Stimulated activated CD4-positive, alpha-beta T cell treated with anti-CD3 and anti-CD28 coated beads, TNF-alpha, amount 100 ng/mL, for 48 hours (primary cell): ENCODE measurements around the gene BACH2.

Experiments used
- DNase-seq, 3 donors: peaks; one replicate each; pipeline ENCODE4 v3.0.0-alpha.2; 2020; ENCODE audit warnings: low read depth in 3 of 3

Gene BACH2

GRCh38 chr6:90098001-90098531, 198.6 kb downstream of the BACH2 start:
- no peak for DNase-seq

DNA sequence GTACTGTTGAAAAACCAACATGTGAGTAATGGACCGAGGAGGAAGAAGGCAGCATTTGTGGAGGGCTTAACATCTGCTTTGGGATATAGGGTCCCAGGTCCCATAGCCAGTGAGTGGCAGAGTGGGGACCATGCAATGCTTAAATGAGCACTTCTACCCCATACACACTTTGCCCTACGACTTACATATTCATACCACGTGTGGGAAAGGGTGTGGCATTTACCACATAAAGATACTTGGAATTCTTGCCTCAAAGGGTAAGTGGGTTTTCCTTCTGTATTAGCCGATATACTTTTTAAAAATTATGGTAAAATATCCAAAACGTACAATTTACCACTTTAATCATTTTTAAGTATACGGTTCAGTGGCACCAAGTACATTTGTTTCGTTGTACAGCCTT, 199.3 kb downstream of the BACH2 start:
- DNase-seq: no peak

DNA sequence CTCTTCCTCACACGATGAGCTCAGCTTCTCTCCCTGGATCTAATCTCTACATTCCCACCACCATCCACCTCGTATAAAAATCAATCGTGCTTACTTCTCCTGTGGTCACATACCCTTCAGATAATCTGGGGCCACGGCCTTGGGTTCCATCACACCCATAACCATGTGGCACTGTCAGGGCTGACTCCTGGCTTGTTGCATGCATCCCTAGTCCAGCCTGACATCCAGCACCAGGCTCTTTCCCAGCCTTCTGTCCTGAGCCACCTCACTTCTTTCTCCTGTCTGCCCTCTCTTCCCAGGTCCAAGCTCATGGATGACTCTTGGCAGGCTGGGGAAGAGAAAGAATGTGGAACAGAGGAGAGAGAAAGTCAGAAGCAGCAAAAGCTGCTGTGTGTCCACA, 199.8 kb downstream of the BACH2 start:
- DNase-seq: no peak

- DNase-seq: no peak
These were observed 200.9 kb downstream of the BACH2 start for GRCh38 chr6:90095788-90096187.

GRCh38 chr6:90095145-90095544, 201.5 kb downstream of the BACH2 start:
- no peak for DNase-seq

GRCh38 chr6:90093558-90094073, 203.0 kb downstream of the BACH2 start:
- no peak for DNase-seq

GRCh38 chr6:90090866-90091265, 205.8 kb downstream of the BACH2 start:
- no peak for DNase-seq

GRCh38 chr6:90088009-90088408, 208.6 kb downstream of the BACH2 start:
- DNase-seq: no peak

DNA sequence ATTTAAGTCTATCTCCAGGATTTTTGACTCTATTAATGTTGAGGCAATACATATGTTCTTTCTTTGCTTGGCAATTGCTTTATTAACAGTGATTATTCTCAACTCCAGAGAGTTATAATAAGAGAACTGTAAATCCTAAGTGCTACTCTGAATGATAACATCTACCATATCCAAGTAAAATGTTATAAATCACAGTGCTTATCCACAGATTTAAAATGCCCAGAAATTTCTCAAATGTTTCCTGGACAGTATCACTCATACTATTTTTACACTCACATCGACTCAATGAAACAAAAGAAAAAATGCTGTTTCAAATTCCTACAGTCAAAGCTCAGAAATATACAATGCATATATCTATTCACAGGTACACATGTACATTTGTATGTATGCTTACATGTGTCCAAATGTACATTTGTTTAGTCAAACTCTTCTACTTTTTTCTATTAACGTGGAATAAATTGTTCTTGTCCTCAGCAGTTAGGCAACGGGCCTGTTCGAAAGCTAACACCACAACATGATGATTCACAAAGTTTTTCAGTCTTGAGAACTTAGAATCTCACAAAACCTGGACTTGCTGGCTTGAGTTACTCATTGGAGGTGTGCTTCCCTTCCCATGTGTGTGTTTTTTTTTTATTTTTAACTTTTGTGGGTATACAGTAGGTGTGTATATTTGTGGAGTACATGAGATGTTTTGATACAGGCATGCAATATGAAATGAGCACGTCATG, 209.4 kb downstream of the BACH2 start:
- DNase-seq: no peak

DNA sequence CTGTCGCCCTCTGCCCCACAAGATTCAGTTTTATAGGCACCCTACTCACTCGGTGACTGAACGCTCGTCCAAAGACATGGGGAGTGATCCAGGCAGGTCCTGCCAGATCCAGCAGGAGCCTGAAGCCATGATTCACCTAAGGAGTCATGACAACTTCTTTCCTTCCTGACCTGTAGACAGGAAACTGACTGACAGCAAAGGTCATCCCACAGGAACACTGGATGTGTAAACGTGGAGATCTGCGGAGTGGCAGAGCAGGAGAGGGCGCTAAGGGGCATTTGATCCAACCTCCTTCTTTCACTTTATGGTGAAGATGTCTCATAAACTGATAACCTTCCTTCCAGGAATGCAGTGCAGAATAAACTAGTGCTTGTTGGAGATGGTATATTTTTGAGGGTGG, 210.1 kb downstream of the BACH2 start:
- DNase-seq: no peak

- peak in 1 of 3 donors; percentile 32 for DNase-seq
These were observed 212.8 kb downstream of the BACH2 start for GRCh38 chr6:90083891-90084290.

- no peak for DNase-seq
These were observed 213.8 kb downstream of the BACH2 start for GRCh38 chr6:90082847-90083246.

- DNase-seq: peak; percentile 59 to 79 (median 70)
These were observed 215.7 kb downstream of the BACH2 start for GRCh38 chr6:90080876-90081481.

- peak in 2 of 3 donors; percentile 34 to 41 for DNase-seq
These were observed 216.8 kb downstream of the BACH2 start for GRCh38 chr6:90079560-90080490.

DNA sequence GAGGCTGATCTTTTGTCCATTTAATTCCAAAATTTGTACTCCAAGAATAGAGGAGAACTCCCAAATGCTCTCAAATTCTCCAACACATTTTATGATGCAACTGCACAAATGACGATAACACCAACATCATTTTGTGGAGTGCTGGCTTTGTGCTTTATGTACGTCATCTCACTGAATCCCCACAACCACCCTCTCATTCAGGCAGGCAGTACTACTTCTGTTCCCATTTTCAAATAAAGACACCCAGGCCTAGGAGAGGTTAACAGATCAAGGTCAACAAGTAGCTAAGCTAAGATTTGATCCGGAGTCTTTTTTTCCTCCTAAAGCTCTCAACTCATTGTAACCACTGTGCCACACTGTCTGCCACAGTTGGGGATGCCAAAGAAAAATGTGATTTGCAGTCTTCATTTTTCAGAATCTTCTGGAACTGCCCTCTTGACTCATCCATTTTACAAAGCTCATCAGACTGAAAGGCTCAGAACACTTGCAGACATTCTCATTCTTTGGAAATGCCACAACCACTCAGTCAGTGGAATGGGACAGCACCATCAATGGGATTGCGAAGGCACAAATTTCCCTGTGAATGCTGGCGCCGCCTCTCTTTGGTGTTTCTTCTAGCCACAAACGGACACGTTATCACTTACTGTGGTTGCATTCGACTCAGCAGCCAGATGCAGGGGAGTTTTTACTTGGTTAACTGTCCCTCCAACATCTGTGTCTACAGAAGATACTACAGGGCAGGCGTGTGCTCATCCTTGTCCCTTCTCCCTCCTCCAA, 217.9 kb downstream of the BACH2 start:
- peak; percentile 52 to 81 (median 69) for DNase-seq

DNA sequence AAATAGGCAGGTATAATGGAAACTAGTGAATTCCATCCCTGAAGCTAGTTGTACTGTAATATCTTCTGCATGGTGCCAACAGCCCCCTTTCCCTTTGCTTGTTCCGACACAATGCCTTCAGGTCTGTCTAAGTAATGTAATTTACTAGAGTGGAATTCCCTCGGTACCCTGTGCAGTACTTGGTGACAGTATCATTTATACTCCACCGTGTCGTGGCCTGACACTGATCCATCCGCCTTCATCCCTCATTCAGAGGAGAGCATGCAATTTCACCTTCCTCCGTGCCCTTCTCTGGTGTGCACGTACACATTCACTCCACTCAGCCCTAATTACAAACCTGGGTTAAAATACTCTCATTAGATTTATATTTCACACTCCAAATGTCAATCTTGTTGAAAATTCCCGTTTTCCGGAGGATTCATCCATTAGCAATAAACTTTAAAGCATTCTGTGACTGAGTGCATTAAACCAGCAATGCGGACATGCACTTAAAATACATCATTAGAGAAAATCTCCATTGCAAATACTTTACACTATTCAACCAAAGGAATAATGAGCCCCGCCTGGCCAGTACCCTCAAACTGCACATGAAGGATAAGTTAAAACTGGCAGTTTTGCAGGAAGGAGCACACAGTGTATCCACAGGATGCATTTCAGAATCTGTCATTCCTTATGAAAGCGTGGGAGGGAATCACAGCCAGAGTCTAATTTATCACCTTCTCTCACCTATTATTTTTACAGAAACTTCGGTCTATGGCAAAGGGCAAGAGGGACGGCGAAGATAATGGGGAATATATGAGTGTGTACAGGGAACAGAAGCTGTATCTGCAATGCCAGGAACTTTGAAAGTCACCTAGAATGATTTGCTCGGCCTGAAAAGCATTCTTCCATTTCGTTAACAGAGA, 219.9 kb downstream of the BACH2 start:
- DNase-seq: no peak

GRCh38 chr6:90074161-90074850, 222.3 kb downstream of the BACH2 start:
- no peak for DNase-seq

GRCh38 chr6:90072935-90073464, 223.6 kb downstream of the BACH2 start:
- no peak for DNase-seq

- no peak for DNase-seq
These were observed 224.1 kb downstream of the BACH2 start for GRCh38 chr6:90072501-90072900.
